HG03460 (cell line): ENCODE results near the gene CCKAR.
"Not testable (repeated sequence)": the region's sequence is repeated elsewhere in the genome, so short reads cannot be mapped to it uniquely, and the experiment has no call there.

Source experiments
- ATAC-seq: cut with Tn5 transposase; IDR thresholded peaks from one replicate; pipeline ENCODE4 v1.9.1; 2021; ENCODE audit not compliant: unreplicated experiment

CCKAR gene

GRCh38 chr4:26490111-26490959 lies at the start of gene CCKAR:
CCKAR (minus strand) TSS chr4:26490484; CDS start chr4:26490267, 217 bp downstream.
- ATAC-seq = no peak

- ATAC-seq = no peak
Measured at GRCh38 chr4:26533685-26534084, 43.4 kb upstream of the CCKAR start.

- ATAC-seq = no peak
Measured at GRCh38 chr4:26531491-26532116, 41.3 kb upstream of the CCKAR start.

- ATAC-seq = no peak
Measured at GRCh38 chr4:26530099-26530498, 39.8 kb upstream of the CCKAR start.

- ATAC-seq = no peak
Measured at GRCh38 chr4:26529479-26529878, 39.2 kb upstream of the CCKAR start.

- ATAC-seq = no peak
Measured at GRCh38 chr4:26525771-26526150, 35.5 kb upstream of the CCKAR start.

- ATAC-seq = no peak
Measured at GRCh38 chr4:26525136-26525770, 35.0 kb upstream of the CCKAR start.

GRCh38 chr4:26524011-26524410 lies 33.7 kb upstream of the CCKAR start:
- ATAC-seq = no peak

GRCh38 chr4:26522478-26522877 lies 32.2 kb upstream of the CCKAR start:
- ATAC-seq = no peak

GRCh38 chr4:26520728-26521450 lies 30.6 kb upstream of the CCKAR start:
- ATAC-seq = no peak

GRCh38 chr4:26515936-26516335 lies 25.7 kb upstream of the CCKAR start:
- no peak for ATAC-seq

- no peak for ATAC-seq
Measured at GRCh38 chr4:26510334-26510964, 20.2 kb upstream of the CCKAR start.

- ATAC-seq = no peak
Measured at GRCh38 chr4:26509681-26510333, 19.5 kb upstream of the CCKAR start.

GRCh38 chr4:26507286-26507685 lies 17.0 kb upstream of the CCKAR start:
- ATAC-seq = no peak

GRCh38 chr4:26503844-26504243 lies 13.6 kb upstream of the CCKAR start:
- ATAC-seq = no peak

- no peak for ATAC-seq
Measured at GRCh38 chr4:26503427-26503826, 13.1 kb upstream of the CCKAR start.

GRCh38 chr4:26500565-26500999 lies 10.3 kb upstream of the CCKAR start:
- not testable (repeated sequence) for ATAC-seq

GRCh38 chr4:26496207-26496783 lies 6.0 kb upstream of the CCKAR start:
- ATAC-seq = no peak

GRCh38 chr4:26493461-26493860 lies 3.2 kb upstream of the CCKAR start:
- ATAC-seq = no peak
